ENCODE data around the gene ESRP2.
A peak's percentile ranks its signal among the peaks of the same experiment; 100 is the strongest.

The ESRP2 gene

DNA sequence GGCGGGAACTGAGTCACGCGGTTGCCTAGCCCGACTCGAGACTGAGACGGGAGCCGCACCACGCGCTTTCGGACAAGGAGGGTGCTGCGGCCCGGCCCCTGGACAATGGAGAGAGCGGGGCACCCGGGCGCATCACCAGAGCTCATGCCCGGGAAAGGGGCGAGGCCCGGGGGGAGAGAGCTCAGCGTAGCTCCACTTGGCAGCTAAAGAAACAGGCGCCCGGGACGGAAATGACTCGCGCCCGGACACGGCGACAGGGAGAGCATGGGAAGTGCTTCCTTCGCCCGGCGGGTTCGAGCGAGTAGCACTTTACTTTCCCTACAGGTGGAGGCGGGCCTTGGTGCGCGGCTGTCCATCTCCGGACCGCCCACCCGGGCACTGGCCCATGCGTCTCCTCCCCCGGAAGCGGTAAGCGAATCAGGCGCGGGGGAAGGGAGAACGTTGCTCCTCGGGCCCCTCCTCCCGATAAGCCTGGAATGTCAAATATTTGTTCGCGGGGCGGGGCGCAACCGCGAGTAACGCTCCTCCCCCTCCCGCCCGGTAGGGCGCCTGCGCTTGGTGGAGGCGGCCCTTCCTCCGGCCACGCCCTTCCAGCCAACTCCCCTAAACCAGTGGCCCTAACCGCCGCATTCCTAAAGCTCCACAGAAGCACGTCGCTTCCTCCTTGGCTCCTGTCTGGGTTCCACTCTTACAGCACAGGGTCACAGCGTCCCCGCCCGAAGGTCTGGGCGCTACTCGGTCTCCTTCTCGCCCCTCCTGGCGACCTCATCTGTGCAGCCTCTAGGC, 1.5 kb upstream of the ESRP2 start:
- peak; percentile 85 for DNase-seq (ENCODE audit: low read depth)

DNA sequence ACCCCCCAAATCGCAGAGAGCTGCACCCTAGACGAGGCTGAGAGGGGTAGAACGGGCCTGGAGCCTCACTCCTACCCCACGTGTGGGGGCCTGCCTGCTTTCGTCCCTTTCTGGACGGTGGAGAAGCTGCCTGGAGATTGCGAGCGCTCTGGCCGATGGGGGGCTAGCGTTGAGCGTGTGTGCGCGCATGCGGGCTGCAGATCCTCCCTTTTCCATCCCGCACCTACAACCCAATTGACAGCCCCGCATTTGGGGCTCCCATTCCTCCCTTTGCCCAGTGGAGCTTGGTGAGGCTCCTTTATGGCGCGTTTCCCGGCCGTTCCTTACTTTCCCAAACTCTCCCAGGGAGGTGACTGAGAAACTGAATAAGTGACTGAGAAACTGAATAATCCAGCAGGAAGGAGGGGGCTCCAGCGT, 907 bp upstream of the ESRP2 start:
- no peak for DNase-seq (ENCODE audit: low read depth)

DNA sequence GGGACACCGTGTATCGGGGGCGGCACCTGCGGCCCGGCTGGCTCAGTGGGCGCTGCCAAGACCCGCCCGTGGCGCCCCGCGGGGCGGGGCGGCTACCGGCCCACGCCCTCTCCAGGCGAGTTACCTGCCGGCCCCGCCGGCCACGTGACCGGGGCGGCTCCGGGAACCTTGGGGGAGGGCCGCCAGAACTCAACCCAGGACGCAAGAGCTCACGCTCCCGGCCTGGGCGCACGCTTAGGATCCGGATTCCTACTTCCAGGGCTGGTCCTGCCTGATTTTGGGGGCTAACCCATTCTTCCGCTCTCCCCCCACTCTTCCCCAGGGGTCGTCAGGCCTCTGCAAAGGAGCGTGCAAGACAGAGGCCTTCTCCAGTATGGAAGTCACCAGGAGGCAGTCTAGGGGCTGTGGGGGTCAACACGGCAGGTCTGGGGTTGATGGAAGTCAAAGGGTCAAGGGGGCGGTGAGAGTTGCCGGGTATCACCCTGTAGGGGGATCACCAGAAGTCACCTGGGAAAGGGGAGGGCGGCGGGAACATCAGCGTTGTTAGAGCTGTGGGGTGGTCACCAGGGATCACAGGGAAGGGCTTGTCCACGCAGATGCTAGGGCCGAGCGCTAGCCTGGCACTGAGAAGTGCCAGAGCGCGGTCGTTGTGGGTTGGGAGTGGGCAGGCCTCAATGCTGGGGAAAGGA, 354 bp upstream of the ESRP2 start:
- no peak for DNase-seq (ENCODE audit: low read depth)

GRCh38 chr16:68235108-68235886, 630 bp downstream of the ESRP2 start:
- no peak for DNase-seq (ENCODE audit: low read depth)

DNA sequence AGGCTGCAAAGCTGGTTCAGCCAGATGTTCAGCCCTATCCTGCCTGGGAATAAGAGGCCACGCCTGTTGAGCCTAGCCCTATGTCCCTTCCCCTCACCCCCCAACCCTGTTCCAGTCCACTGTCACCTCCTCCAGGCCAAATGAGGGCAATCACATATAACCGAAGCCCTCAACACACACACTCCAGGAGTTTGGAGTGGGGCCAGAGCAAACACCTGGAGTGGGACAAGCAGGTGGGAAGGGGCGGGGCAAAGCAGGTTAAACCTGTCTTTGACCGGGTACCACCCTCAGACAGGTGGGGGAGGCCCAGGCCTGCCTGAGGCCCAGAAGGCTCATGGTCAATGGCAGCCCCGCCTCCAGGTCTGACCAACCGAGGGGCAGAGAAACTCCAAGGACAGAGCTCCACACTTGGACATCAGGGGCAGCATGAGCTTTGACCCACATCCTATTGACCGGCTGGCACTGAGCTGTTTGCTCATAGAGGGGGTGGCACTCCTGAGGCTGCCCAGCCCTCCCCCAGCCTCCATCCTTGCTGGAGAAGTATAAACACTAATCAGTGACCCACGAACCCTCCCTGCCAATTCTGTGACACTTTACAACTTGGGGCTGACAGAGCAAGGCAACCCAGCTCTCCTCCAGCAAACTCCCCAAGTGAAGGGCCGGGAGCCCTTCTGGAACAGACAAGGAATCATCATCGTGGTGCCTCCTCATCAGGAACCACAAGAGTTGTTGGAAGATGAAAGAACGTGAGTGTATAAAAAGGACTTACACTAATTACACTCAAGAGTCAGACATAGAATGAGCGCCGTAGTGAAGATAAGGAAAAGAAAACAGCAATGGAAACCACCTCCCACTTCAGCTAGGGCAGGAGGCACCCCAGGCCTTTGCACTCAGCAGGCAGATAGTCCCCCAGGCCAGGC, 1.5 kb downstream of the ESRP2 start:
- no peak for DNase-seq (ENCODE audit: low read depth)

DNA sequence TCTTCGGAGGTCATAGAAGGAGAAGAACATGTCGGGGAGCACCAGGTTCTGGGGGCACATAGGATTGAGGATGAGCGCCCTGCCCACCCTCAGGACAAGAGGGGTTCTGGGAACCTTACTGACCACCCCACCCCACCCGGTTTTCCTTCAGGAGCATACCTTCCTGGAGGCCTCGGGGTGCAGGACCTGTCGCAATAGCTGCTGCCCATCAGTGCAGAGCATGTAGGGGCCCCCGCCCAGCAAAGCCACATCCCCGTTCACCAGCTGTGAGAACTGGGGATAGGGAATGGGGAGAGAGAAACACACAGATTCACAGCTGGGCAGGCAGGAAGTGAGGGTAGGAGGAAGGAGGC, 2.1 kb downstream of the ESRP2 start:
- DNase-seq (ENCODE audit: low read depth): no peak

- DNase-seq (ENCODE audit: low read depth): no peak
Measured at GRCh38 chr16:68233085-68233834, 2.7 kb downstream of the ESRP2 start.

DNA sequence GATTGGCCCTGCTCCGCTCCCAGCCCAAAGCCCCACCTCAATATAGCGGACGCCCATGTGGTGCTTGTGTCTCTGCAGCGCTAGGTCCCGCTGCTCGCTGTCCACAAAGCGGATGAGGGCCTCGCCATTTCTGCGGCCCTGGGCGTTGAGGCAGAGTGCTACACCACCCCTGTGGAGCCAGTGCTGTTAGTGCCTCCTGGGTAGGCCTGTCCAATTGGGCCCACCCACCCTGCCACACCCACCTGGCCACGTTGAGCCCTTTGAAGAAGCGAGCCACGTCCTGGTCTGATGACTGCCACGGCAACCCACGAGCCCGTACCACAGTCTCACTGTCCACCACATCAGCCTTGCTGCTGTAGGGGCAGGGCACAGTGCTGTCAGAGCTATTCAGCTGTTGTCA, 3.6 kb downstream of the ESRP2 start:
- DNase-seq (ENCODE audit: low read depth): no peak

DNA sequence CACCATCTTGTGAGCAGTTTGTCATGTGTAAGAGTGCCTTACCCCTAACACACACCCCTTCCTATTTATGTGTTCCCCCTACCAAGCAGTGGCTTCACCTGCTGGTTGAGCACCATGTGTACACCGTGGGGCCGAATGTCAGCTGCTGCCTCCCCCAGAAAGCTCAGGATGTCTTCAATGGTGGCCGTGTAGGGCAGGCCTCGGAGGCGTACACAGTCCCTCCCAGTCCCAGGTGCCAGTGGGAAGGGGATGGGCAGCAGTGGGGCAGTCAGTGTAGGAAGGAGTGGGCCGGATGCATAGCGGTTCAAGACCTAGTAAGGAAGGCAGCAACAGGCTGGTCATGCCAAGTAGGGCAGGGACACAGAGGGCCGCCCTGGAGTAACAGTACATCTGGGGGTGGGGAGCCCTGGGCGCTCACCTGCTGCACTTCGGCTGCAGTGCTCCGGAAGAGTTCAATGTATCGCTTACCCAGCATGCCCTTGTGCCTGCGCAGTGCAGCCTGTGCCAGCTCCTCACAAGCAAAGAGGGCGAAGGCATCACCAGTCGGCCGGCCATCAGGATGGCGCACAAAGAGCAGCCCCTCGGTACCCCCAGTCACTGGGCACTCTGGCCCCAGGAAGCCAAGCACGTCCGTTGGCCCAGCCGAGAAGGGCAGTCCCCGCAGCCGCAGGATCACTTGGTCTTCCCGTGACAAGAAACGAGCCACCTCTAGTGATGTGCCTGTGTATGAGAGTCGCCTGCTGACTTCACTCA, 4.4 kb downstream of the ESRP2 start:
- no peak for DNase-seq (ENCODE audit: low read depth)

GRCh38 chr16:68230956-68231355, 5.0 kb downstream of the ESRP2 start:
- no peak for DNase-seq (ENCODE audit: low read depth)

DNA sequence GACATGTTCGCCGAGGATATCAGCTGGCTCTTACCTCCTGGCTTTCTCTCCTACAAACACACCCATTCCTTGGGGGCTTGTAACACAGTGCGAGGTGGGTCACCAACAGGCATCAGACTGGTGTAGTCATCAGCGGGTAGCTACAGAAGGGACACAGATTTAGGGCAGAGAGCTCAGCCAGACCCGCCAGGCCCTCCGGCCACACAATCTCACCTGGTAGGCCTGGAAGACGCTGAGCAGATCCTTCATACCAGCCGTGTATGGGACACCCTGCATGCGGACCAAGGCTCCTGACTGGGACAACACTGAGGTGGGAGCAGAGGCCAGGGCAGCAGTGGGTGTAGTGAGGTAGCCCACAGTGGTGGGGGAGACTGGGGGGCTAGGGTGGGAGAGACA, 5.8 kb downstream of the ESRP2 start:
- DNase-seq (ENCODE audit: low read depth): no peak

DNA sequence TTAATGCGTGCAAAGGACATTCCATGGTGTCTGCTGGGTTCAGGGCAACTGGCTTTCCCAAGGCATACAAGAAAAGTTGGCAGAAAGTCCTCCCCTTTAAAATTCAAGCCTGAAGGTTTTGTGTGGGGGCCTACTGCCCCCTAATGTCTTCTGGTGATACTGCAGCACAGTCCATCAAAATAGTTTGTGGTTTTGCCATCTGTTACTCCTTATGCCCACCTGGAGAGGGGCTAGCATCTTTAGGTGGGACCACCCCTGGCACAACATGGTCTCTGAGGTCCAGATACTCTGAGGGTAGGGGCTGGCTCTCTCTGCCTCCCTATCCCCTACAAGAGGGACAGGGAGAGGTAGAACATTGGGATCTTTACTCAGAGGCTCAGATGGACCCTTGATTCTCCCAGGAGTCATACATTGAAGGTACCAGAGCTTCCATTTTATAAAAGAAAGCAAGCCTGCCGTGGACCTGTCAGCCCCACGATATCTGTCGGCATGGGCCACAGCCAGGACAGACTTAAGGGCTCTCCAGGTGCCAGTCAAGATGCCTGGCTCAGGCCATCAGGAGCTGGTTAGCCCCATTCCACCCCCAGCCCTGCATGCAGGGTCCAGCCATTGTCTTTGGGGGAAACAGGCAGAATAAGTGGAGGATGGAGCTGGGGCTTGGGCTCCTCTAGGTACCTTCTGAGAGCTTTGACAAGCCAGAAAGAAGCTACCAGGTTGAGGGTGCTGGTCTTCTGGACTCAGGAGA, 6.3 kb downstream of the ESRP2 start:
- peak; percentile 23 for DNase-seq (ENCODE audit: low read depth)

- DNase-seq (ENCODE audit: low read depth): no peak
Measured at GRCh38 chr16:68228652-68229051, 7.3 kb downstream of the ESRP2 start.

GRCh38 chr16:68227850-68228553, 7.9 kb downstream of the ESRP2 start:
- DNase-seq (ENCODE audit: low read depth): no peak

GRCh38 chr16:68227183-68227793, 8.6 kb downstream of the ESRP2 start:
- DNase-seq (ENCODE audit: low read depth): no peak

DNA sequence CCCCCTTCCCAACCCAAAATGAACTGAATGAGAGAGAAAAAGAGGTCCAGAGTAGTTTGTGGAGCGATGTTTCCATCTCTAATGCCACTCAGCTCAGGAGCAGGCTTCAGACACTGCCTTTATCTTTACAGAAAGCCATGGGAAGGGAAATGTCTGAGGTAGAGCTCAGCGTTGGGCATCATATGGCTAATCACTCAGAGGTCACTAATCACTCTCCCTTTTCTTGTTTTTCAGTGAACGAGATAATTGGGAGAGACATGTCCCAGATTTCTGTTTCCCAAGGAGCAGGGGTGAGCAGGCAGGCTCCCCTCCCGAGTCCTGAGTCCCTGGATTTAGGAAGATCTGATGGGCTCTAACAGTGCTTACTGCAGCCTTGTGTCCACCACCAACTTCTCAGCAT, 9.8 kb downstream of the ESRP2 start:
- no peak for DNase-seq (ENCODE audit: low read depth)

DNA sequence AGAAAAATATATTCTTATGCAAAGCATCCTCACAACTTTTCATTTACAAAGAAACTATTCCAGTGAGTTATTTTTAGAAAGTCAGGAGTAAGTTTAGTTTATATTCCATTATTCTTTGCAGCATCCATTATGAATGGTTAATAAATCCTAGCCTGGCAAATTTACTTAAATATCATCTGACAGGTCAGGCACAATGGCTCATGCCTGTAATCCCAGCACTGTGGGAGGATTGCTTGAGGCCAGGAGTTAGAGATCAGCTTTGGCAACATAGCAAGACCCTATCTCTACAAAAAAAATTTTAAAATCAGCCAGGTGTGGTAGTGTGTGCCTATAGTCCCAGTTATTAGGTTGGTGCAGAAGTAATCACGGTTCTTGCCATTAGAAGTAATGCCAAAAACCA, 12.9 kb downstream of the ESRP2 start:
- no peak for DNase-seq (ENCODE audit: low read depth)

- DNase-seq (ENCODE audit: low read depth): no peak
Measured at GRCh38 chr16:68219725-68220351, 16.1 kb downstream of the ESRP2 start.
